ENCODE results near the gene OR10V1.
A peak's percentile ranks its signal among the peaks of the same experiment; 100 is the strongest.

The OR10V1 gene

DNA sequence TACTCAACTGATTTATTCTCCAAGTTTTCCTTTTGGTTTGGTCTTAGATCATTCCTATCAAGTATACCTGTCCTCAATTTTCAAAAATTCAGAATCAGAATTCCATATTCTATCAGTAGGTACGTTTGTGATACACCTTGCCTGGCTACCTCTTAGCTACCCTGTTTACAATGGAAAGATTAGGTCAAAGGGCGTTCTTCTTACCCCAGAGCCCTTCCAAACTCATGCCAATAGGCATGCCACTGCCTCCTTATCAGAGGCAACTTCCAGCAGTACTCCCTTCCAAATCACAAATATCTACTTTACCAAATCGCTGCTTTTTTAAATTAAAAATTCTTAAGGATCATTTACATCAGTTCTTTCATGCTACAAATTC is 45.8 kb downstream of the OR10V1 start:
- DNase-seq: no peak

- peak; percentile 16 for DNase-seq
These were observed 46.7 kb downstream of the OR10V1 start for GRCh38 chr11:59666969-59667368.

All from fibroblast of skin of right quadriceps (primary cell).